Measurements from ENCODE around the gene FERMT1.

- TF ChIP-seq EZH2 (IDR thresholded peaks at IDR 0.05; ENCODE audit: insufficient read depth, low read length) (no peak), CTCF (IDR thresholded peaks at IDR 0.05; ENCODE audit: insufficient read depth, low read depth, low read length) (no peak)
Measured at GRCh38 chr20:6046432-6046831, 76.4 kb downstream of the FERMT1 start.

All from astrocyte (in vitro differentiated cells and primary cell).